ENCODE results near the gene LMX1A.

Gene LMX1A

DNA sequence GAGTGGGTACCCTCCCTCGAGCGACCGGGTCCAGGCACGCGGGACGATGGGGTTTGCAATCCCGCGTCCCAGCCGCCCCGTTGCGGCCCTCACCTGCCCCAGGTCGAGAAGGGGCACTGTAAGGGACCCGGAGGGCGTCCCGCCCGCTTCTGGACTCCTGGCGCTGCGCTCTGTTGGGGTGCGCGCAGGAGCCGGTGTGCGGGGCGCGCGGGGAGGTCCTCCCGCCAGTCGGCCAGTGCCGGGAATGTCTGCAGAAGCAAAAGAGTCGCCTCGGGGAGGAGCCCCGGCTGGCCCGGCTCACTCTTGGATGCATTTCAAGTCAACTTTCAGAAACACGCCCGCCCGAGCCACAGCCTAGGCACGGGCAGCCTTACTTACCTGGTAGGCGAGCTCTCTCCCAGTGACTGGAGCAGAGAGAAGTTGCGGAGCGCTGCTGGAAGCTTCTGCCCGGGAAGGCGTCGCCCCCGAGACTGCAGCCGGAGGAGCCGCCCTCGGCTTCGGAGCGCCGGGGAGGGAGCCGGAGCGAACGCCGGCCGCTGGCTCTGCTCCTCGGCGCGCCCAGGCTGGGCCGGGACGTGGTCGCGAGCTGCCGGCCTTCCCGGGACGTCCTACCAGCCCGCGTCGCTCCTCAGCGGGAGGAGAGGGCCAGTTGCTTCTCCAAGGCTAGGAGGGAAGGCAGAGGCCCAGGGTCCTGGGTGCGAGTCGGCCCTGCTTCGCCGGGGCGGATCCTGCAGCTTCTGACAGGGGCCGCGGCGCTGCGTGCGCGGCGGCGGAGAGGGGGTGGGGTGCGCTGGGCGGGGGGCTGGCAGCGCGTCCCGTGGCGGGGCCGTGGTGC lies at the start of gene LMX1A:
Gene LMX1A (minus strand): TSS at position 739 of the 835 bp plus-strand sequence. CDS start 1,156 bp downstream, outside the sequence.
- peak within 1 kb of the TSS; percentile 23 for H3K4me3 ChIP-seq (ENCODE audit: low read depth, low read length)
- TF ChIP-seq, protein P1, sequence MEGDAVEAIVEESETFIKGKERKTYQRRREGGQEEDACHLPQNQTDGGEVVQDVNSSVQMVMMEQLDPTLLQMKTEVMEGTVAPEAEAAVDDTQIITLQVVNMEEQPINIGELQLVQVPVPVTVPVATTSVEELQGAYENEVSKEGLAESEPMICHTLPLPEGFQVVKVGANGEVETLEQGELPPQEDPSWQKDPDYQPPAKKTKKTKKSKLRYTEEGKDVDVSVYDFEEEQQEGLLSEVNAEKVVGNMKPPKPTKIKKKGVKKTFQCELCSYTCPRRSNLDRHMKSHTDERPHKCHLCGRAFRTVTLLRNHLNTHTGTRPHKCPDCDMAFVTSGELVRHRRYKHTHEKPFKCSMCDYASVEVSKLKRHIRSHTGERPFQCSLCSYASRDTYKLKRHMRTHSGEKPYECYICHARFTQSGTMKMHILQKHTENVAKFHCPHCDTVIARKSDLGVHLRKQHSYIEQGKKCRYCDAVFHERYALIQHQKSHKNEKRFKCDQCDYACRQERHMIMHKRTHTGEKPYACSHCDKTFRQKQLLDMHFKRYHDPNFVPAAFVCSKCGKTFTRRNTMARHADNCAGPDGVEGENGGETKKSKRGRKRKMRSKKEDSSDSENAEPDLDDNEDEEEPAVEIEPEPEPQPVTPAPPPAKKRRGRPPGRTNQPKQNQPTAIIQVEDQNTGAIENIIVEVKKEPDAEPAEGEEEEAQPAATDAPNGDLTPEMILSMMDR (IDR thresholded peaks at IDR 0.05; ENCODE audit: low read depth, low read length, missing control alignments): no peak
- no peak for DNase-seq (ENCODE audit: low read depth)

DNA sequence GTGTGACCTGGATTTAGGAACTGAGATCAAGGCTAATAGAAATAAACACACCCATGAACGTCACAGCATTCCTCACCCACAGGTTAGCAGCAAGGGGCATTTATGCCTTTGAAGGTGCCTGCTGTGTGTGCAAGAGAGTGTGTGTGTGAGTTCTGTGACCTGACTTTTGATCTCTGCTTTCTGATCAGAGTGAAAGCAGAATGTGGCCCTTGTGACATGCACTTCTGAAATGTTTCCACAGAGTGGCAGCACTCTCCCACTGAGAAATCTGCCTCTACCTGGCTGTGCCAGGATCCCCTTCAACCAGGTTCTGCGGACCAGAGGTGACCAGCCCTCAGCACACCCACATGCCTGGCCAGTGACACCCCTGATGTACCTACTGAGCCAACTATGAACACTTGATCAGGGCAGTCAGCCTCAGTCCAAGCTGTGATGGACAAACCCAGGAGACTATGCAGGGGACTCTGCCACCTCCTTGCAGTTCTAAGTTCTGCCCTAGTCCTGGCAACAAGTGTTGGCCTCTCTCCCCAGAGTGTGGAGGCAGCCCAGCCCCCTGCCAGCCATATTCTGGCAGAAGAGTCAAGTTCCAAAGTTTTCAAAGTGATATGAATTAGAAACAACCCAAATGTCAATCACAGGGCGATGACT lies 47.4 kb upstream of the LMX1A start:
- in situ Hi-C loops (cut with HindIII; ENCODE audit: low sequenced_read_pairs): no loop called here
- TF ChIP-seq, protein P1 (IDR thresholded peaks at IDR 0.05; ENCODE audit: low read depth, low read length, missing control alignments): peak; percentile 54
- no peak for DNase-seq (ENCODE audit: low read depth)
- H3K4me3 ChIP-seq (ENCODE audit: low read depth, low read length): no peak overlapping the region

More for the DNA sequence above, at the start of gene LMX1A:
- in situ Hi-C loops (cut with HindIII; ENCODE audit: low sequenced_read_pairs): no loop called here

DNA sequence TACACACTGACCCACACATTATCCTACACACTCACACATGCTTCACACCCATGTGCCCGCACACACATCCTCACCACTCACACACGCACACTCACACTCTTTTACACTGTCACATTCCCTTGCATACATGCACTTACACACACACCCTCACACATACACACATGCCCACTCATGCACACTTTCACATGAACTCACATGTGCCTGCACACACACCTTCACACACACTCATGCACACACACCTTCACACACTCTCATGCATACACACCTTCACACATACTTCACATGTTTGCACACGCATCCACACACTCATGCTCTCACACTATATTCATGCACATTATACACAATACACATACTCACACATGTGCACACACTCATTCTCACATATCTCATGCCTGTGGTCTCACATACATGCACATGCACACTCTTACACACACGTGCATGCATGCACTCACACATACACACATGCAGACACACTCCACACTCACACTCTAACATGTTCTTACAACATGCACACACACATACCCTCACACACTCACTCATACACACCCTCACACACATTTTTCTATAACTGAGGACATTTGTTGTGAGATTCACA lies 46.1 kb upstream of the LMX1A start:
- no peak for DNase-seq (ENCODE audit: low read depth)
- TF ChIP-seq, protein P1 (IDR thresholded peaks at IDR 0.05; ENCODE audit: low read depth, low read length, missing control alignments): no peak
- no peak overlapping the region for H3K4me3 ChIP-seq (ENCODE audit: low read depth, low read length)
- in situ Hi-C loops (cut with HindIII; ENCODE audit: low sequenced_read_pairs): no loop called here

DNA sequence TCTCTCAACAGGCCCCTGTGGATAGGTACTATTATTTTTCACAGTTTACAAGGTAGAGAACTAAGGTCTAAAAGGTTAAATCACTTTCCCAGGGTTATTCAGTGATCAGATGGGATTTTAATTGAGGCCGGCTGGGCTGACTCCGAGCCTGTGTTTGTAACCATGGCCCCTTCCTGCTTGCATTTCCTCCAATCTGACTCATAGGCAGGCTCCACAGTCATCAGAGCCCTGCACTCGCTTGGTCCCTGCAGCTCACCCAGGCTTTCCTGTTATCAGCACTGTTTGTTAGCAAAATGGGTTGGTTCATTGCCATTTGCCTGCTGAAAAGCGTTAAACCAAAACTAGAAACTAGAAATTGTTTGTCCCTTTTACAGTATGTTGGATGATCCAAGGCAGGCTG lies 41.4 kb upstream of the LMX1A start:
- TF ChIP-seq, protein P1 (IDR thresholded peaks at IDR 0.05; ENCODE audit: low read depth, low read length, missing control alignments): no peak
- in situ Hi-C loops (cut with HindIII; ENCODE audit: low sequenced_read_pairs): no loop called here
- H3K4me3 ChIP-seq (ENCODE audit: low read depth, low read length): no peak overlapping the region
- DNase-seq (ENCODE audit: low read depth): no peak

DNA sequence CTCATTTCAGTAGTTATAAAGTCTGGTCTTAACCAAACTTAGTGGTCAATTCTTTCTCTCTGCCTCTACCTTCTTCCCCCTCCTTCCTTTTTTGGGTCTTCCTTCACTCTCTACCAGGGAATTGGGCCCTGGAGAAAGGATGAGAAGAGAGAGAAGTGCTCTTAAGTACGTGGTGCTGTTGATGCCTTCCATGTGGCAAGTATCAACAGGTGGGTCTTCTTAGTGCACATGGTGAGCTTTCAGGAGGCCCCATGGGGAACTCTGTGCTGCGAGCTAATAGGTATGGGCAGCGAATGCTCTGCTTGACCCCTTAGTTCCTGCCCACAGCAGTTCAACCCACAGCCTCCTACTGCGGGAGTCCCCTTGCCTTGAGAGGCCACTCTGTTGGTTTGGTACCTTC lies 39.4 kb upstream of the LMX1A start:
- TF ChIP-seq, protein P1 (IDR thresholded peaks at IDR 0.05; ENCODE audit: low read depth, low read length, missing control alignments): no peak
- no peak for DNase-seq (ENCODE audit: low read depth)
- H3K4me3 ChIP-seq (ENCODE audit: low read depth, low read length): no peak overlapping the region
- in situ Hi-C loops (cut with HindIII; ENCODE audit: low sequenced_read_pairs): no loop called here

DNA sequence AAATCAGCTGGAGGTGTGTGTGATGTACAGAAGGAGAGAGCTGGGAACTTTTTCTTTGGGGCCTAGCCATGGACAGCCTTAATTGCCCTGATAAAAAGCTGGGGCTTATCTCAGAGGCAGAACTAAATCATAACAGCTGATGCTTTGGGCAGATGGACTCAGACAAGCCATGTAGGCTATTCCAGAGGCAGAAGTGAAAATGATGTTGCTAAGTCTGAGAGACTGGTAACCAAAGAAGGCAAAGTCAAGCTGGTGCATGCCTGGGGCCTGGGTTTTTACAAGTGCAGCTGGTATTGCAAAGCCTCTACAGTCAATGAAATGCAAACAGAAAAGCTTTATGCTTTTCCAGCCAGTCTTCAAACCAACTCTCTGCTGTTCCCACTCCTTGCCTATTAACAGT lies 39.0 kb upstream of the LMX1A start:
- in situ Hi-C loops (cut with HindIII; ENCODE audit: low sequenced_read_pairs): no loop called here
- TF ChIP-seq, protein P1 (IDR thresholded peaks at IDR 0.05; ENCODE audit: low read depth, low read length, missing control alignments): no peak
- no peak for DNase-seq (ENCODE audit: low read depth)
- no peak overlapping the region for H3K4me3 ChIP-seq (ENCODE audit: low read depth, low read length)
